Activated CD8-positive, alpha-beta memory T cell treated with anti-CD3 and anti-CD28 coated beads for 4 hours (primary cell): Measurements from ENCODE around the gene GRK2.

Source experiments
- DNase-seq, 2 donors: peaks; one replicate each; pipeline ENCODE4 v3.0.0-alpha.2; 2020; ENCODE audit warnings: low read depth in 2 of 2

GRK2 gene

GRCh38 chr11:67299471-67300191, 33.4 kb downstream of the GRK2 start:
- no peak for DNase-seq

GRCh38 chr11:67300256-67300755, 34.0 kb downstream of the GRK2 start:
- no peak for DNase-seq

- no peak for DNase-seq
Observed at GRCh38 chr11:67300756-67301312, 34.6 kb downstream of the GRK2 start.

GRCh38 chr11:67301313-67301921, 35.1 kb downstream of the GRK2 start:
- DNase-seq: no peak

- DNase-seq: no peak
Observed at GRCh38 chr11:67301951-67302516, 35.8 kb downstream of the GRK2 start.

- DNase-seq: no peak
Observed at GRCh38 chr11:67302571-67303131, 36.4 kb downstream of the GRK2 start.

- no peak for DNase-seq
Observed at GRCh38 chr11:67303132-67303834, 37.0 kb downstream of the GRK2 start, which contains the start of gene SSH3. SSH3 (plus strand) TSS chr11:67303530; CDS start chr11:67303626, 96 bp downstream.

GRCh38 chr11:67303835-67304411, 37.6 kb downstream of the GRK2 start:
- DNase-seq: no peak

GRCh38 chr11:67304511-67305113, 38.3 kb downstream of the GRK2 start:
- no peak for DNase-seq

GRCh38 chr11:67306769-67307544, 40.7 kb downstream of the GRK2 start:
- no peak for DNase-seq

- no peak for DNase-seq
Observed at GRCh38 chr11:67307545-67308001, 41.3 kb downstream of the GRK2 start.

- no peak for DNase-seq
Observed at GRCh38 chr11:67308031-67308866, 42.0 kb downstream of the GRK2 start.

- DNase-seq: no peak
Observed at GRCh38 chr11:67309166-67309565, 42.9 kb downstream of the GRK2 start.

GRCh38 chr11:67309661-67310061, 43.4 kb downstream of the GRK2 start:
- no peak for DNase-seq

- DNase-seq: no peak
Observed at GRCh38 chr11:67310246-67311050, 44.2 kb downstream of the GRK2 start.

- no peak for DNase-seq
Observed at GRCh38 chr11:67311051-67311555, 44.8 kb downstream of the GRK2 start.

GRCh38 chr11:67311556-67312082, 45.3 kb downstream of the GRK2 start:
- DNase-seq: no peak
